ENCODE data around the gene PDC.

Gene PDC

DNA sequence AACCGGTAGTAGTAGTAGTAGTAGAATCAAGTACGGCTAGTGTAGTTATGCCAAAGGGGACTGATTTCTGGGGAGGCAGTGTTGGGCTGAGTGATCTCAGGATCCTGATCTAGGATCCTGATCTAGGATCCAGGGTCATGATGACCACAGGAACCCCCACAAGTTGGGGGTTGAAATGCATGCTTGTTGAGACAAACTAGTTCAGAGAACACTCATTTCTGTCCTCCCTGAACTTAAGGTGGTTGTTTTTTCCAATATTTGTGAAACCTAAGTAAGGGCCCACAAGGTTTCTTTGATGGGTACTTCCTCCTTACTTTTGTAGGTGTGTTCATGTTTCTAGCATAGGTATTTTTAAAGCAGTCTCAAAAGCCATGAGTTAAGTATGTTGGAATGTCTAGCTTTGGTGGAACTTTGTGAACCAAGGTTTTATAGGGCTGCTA is 33.9 kb upstream of the PDC start:
- H3K9ac ChIP-seq = no peak overlapping the region
- TF ChIP-seq Cebpa-rat (IDR thresholded peaks at IDR 0.05) = no peak
- H3K4me3 ChIP-seq = no peak overlapping the region
- no peaks in the 10 kb centered on the region for H3K4me1 ChIP-seq
- H3K9me3 ChIP-seq (replicated peaks in 1 of 11) = no peaks in the 10 kb centered on the region
- no peaks in the 10 kb centered on the region; a peak in 1 of 22 replicates for H3K36me3 ChIP-seq
- H4K20me1 ChIP-seq = no peaks in the 10 kb centered on the region
- H3K4me2 ChIP-seq = no peak overlapping the region
- H3K27me3 ChIP-seq = no peaks in the 10 kb centered on the region
- H3K27ac ChIP-seq = no peak overlapping the region

DNA sequence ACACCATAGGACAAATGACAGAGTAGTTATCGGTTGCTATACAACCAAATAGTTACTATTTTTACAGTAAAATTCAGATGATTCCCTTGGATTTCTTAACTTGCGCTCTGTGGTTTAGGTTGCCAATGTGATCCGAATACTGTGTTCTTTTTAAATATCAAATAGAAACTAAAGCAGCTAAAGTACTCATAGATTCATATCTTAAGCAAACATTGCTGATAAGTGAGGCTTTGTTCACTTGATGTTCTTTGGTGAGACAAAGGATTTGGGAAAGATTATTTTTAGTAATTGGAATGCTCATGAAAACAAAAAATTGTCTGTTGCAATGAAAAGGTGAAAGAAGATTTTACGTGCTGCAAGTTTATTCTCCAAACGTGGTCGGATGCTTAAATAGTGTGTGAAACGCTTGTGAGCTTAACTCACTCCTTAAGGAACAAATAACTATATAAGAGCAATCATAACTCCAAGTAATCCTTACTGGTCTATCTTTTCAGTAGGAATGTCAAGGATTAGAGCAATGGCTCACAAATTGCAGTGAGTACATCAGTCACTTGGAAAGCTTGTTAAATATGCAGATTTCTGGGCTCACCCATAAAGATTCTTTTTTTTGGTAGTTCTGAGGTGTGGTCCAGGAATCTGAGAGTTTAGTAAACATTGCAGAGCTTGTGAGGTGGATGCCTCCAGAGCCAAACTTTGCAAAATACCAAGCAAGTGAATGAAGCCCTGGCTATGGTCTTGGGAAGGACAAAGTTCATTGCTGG is 31.8 kb upstream of the PDC start:
- Histone ChIP-seq H3K4me1 (no peaks in the 10 kb centered on the region), H4K20me1 (no peaks in the 10 kb centered on the region), H3K9ac (no peak overlapping the region), H3K4me2 (no peak overlapping the region), H3K36me3 (no peaks in the 10 kb centered on the region; a peak in 1 of 22 replicates), H3K27ac (no peak overlapping the region), H3K9me3 (replicated peaks in 1 of 11) (no peaks in the 10 kb centered on the region), H3K4me3 (no peak overlapping the region), H3K27me3 (no peaks in the 10 kb centered on the region)
- no peak for TF ChIP-seq Cebpa-rat (IDR thresholded peaks at IDR 0.05)

DNA sequence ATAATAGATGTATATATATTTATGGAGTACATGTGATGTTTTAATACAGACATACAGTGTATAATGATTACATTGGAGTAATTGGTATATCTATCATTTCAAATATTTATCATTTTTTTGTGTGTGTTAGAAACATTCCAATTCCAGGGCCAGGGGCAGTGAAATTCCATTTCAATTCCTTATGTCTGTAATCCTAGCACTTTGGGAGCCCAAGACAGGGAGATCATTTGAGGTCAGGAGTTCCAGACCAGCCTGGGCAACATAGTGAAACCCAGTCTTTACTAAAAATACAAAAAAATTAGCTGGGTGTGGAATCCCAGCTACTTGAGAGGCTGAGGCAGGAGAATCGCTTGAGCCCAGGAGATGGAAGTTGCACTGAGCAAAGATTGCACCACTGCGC is 30.4 kb upstream of the PDC start:
- TF ChIP-seq Cebpa-rat (IDR thresholded peaks at IDR 0.05) = no peak
- Histone ChIP-seq H3K4me3 (no peak overlapping the region), H3K9ac (no peak overlapping the region), H3K27me3 (no peaks in the 10 kb centered on the region), H3K9me3 (replicated peaks in 1 of 11) (no peaks in the 10 kb centered on the region), H3K4me2 (no peak overlapping the region), H3K27ac (no peak overlapping the region), H3K36me3 (no peaks in the 10 kb centered on the region; a peak in 1 of 22 replicates), H4K20me1 (no peaks in the 10 kb centered on the region), H3K4me1 (no peaks in the 10 kb centered on the region)

DNA sequence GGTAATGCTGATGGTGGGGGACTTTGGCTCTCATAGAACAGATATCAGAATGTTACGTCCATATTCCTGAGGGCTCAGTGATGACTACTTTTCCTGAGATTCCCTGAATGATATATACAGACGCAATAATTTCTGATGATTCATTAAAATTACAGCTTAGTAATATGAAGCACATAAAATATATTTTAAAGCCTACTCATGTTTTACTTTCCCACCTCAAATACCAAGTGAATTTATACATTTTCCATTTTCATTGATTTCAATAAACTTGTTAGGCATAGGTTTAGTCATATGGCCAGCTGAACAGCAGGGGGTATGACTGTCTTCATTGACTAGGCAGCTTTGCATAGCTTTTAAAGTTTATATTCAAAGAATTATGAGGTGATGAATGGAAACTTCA is 26.2 kb upstream of the PDC start:
- H3K4me3 ChIP-seq = no peak overlapping the region
- no peaks in the 10 kb centered on the region for H3K27me3 ChIP-seq
- H3K9ac ChIP-seq = no peak overlapping the region
- H3K9me3 ChIP-seq (replicated peaks in 1 of 11) = no peaks in the 10 kb centered on the region
- no peak for TF ChIP-seq Cebpa-rat (IDR thresholded peaks at IDR 0.05)
- no peaks in the 10 kb centered on the region for H3K4me1 ChIP-seq
- no peak overlapping the region for H3K27ac ChIP-seq
- H3K36me3 ChIP-seq = no peaks in the 10 kb centered on the region
- no peaks in the 10 kb centered on the region for H4K20me1 ChIP-seq
- H3K4me2 ChIP-seq = no peak overlapping the region

DNA sequence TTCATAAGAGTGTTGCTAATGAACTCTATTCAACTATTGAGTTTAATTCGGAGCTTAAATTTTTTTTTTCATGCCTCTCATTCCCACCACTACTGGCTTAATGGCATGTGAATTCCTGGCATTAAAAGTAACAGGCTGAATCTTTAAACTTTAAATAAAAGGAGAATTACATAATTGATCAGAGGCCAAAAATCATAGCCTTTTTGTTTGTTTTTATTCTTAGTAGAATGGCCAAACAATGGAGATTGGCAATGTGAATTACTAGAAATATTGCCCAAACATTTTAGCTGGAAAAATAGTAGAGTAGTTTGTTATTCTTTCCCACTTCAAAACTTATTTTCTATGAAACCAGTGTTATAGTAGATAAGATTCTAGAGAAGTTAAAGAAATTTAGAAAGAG is 25.1 kb upstream of the PDC start:
- Histone ChIP-seq H4K20me1 (no peaks in the 10 kb centered on the region), H3K9ac (no peak overlapping the region), H3K4me3 (no peak overlapping the region), H3K27me3 (no peaks in the 10 kb centered on the region), H3K4me2 (no peak overlapping the region), H3K4me1 (no peaks in the 10 kb centered on the region), H3K36me3 (no peaks in the 10 kb centered on the region), H3K9me3 (replicated peaks in 1 of 11) (no peaks in the 10 kb centered on the region), H3K27ac (no peak overlapping the region)
- no peak for TF ChIP-seq Cebpa-rat (IDR thresholded peaks at IDR 0.05)

- no peak for TF ChIP-seq Cebpa-rat (IDR thresholded peaks at IDR 0.05)
- Histone ChIP-seq H3K4me3 (no peak overlapping the region), H3K27me3 (no peaks in the 10 kb centered on the region), H3K9ac (no peak overlapping the region), H3K27ac (no peak overlapping the region), H3K4me2 (no peak overlapping the region), H3K36me3 (no peaks in the 10 kb centered on the region), H3K9me3 (replicated peaks in 1 of 11) (no peaks in the 10 kb centered on the region), H4K20me1 (no peaks in the 10 kb centered on the region), H3K4me1 (no peaks in the 10 kb centered on the region)
Measured at GRCh38 chr1:186483561-186483960, 22.6 kb upstream of the PDC start.

DNA sequence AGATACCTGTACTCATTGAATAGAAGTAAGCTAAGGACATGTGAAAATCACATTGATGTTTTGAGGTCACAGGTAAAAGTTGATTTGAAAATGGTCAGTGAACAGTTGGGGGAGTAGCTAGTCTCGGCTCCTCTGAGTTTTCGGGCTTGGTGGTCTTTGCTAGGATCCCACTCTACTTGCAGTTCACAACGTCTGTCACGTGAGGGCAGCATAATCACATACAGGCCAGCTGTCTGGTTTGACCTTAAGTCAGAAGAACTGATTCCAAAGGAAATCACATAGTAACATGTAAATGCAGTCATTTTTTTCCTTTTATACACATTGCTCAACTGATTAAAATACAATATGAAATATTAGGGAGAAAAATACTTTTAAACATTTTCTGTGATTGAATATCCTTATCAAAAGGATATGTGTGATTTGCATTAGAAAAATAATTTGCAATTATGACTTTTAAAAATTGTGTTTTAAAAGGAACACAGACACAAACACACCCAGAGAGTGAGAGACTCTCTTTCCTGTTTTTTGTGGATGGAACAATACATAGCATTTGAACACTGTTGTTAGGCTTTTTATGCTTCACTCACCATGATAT is 21.8 kb upstream of the PDC start:
- H3K27ac ChIP-seq = no peak overlapping the region
- no peaks in the 10 kb centered on the region for H3K27me3 ChIP-seq
- H3K9ac ChIP-seq = no peak overlapping the region
- H3K4me3 ChIP-seq = no peak overlapping the region
- no peaks in the 10 kb centered on the region for H3K4me1 ChIP-seq
- H3K9me3 ChIP-seq (replicated peaks in 1 of 11) = no peaks in the 10 kb centered on the region
- no peak overlapping the region for H3K4me2 ChIP-seq
- no peaks in the 10 kb centered on the region for H4K20me1 ChIP-seq
- TF ChIP-seq Cebpa-rat (IDR thresholded peaks at IDR 0.05) = no peak
- no peaks in the 10 kb centered on the region for H3K36me3 ChIP-seq

- Histone ChIP-seq H3K9me3 (replicated peaks in 1 of 11) (no peaks in the 10 kb centered on the region), H3K9ac (no peak overlapping the region), H3K36me3 (no peaks in the 10 kb centered on the region), H3K27me3 (no peaks in the 10 kb centered on the region), H3K27ac (no peak overlapping the region), H3K4me3 (no peak overlapping the region), H3K4me1 (peaks cover 0 to 4% (median 0%) of the 10 kb centered on the region in 10 experiments; a peak in 6 of 20 replicates), H3K4me2 (no peak overlapping the region), H4K20me1 (no peaks in the 10 kb centered on the region)
- TF ChIP-seq Cebpa-rat (IDR thresholded peaks at IDR 0.05) = no peak
Measured at GRCh38 chr1:186481303-186481888, 20.5 kb upstream of the PDC start.

- H3K9ac ChIP-seq = no peak overlapping the region
- no peak overlapping the region for H3K4me3 ChIP-seq
- no peak overlapping the region for H3K27ac ChIP-seq
- H3K36me3 ChIP-seq = no peaks in the 10 kb centered on the region
- no peak overlapping the region for H3K4me2 ChIP-seq
- H4K20me1 ChIP-seq = no peaks in the 10 kb centered on the region
- H3K4me1 ChIP-seq = peaks cover 0 to 12% (median 0%) of the 10 kb centered on the region in 10 experiments; a peak in 7 of 20 replicates
- H3K9me3 ChIP-seq (replicated peaks in 1 of 11) = no peaks in the 10 kb centered on the region
- H3K27me3 ChIP-seq = no peaks in the 10 kb centered on the region
- TF ChIP-seq Cebpa-rat (IDR thresholded peaks at IDR 0.05) = no peak
Measured at GRCh38 chr1:186479162-186479561, 18.2 kb upstream of the PDC start.

Data from BLaER1 treated with 17β-estradiol and CSF1 and Interleukin-3, amounts not matched to agents 10 nM and 100 nM (cell line).